GM12878 (cell line): ENCODE data around the gene XAGE5. TPM values are rescaled to one million over a fixed set of nuclear protein-coding genes. Genes with fewer than 3 reads are reported as not detected.

Experiments
- ATAC-seq: fragments of 200-7000 bp; cut with Tn5 transposase; 3 replicates; pipeline ENCODE4 v1.9.1; 2020; ENCODE audit warnings: mild to moderate bottlenecking, moderate library complexity
- BruUV-seq: library from RNA; stranded (reverse); fragments of 400-500 nt; replicated peaks from 2 replicates; lab custom pipeline; 2021; lab: Mats Ljungman, UMichigan
- CTCF ChIA-PET: fragments of 300-600 bp; sonication (Branson Sonifier 250); formaldehyde crosslinking; extraction: SDS; loops from one replicate; lab custom pipeline; 2021; ENCODE audit warnings: inconsistent platforms; lab: Yijun Ruan, JAX
- POLR2A ChIA-PET: fragments of 350-600 bp; formaldehyde crosslinking; extraction: SDS; loops from one replicate; lab custom pipeline; 2021; ENCODE audit warnings: inconsistent platforms; lab: Charles Lee
- RAD21 ChIA-PET: fragments of 300-600 bp; sonication (Branson Sonifier 250); formaldehyde crosslinking; loops from one replicate; lab custom pipeline; 2023; ENCODE audit warnings: antibody characterized with exemption; ENCODE audit not compliant: unreplicated experiment; lab: Charles Lee
- SMC1A ChIA-PET: fragments of 300-600 bp; sonication (Branson Sonifier 250); formaldehyde crosslinking; loops from one replicate; lab custom pipeline; 2023; ENCODE audit not compliant: unreplicated experiment, uncharacterized antibody; lab: Charles Lee
- DNase-seq: peaks from one replicate; pipeline ENCODE4 v3.0.0-alpha.2; 2011; ENCODE audit warnings: low read depth, low spot score
- FAIRE-seq: peaks from 3 replicates; lab custom pipeline; 2011; peaks lifted over from hg19 to GRCh38; lab: Jason Lieb, UNC
- H2AFZ ChIP-seq: 2 replicates; pipeline ENCODE4 v1.6.0; 2011; ENCODE audit warnings: low read depth, low read length, control low read depth; ENCODE audit not compliant: control insufficient read depth
- H3K27ac ChIP-seq: 2 replicates; pipeline ENCODE4 v1.5.1; 2011; ENCODE audit warnings: control low read depth; ENCODE audit not compliant: control insufficient read depth, insufficient read depth
- H3K27me3 ChIP-seq, 2 experiments: replicated peaks in 1 of 2; 2 replicates each; pipeline versions ENCODE4 v1.6.0 to v1.6.1; 2011; ENCODE audit warnings: low read length in 1 of 2; ENCODE audit not compliant: control insufficient read depth in 2 of 2, insufficient read depth in 2 of 2
- H3K36me3 ChIP-seq, 2 experiments: 2 replicates each; pipeline ENCODE4 v1.5.1; 2011; ENCODE audit warnings: low read length in 1 of 2; ENCODE audit not compliant: control insufficient read depth in 2 of 2, insufficient read depth in 2 of 2
- H3K4me1 ChIP-seq: 2 replicates; pipeline ENCODE4 v1.6.1; 2011; ENCODE audit warnings: mild to moderate bottlenecking, low read length, moderate library complexity, mixed read lengths; ENCODE audit not compliant: control insufficient read depth, insufficient read depth
- H3K4me2 ChIP-seq: 2 replicates; pipeline ENCODE4 v1.6.0; 2011; ENCODE audit warnings: control low read depth; ENCODE audit not compliant: control insufficient read depth, insufficient read depth
- H3K4me3 ChIP-seq: fragments of 200-600 bp; sonication (generic); 2 replicates; pipeline ENCODE4 v1.5.1; 2016
- H3K79me2 ChIP-seq: 2 replicates; pipeline ENCODE4 v1.6.0; 2011; ENCODE audit warnings: low read length; ENCODE audit not compliant: control insufficient read depth, insufficient read depth
- H3K9ac ChIP-seq: 2 replicates; pipeline ENCODE4 v1.8.0; 2011; ENCODE audit warnings: low read length, control low read depth, mixed read lengths; ENCODE audit not compliant: control insufficient read depth, insufficient read depth
- H3K9me3 ChIP-seq: replicated peaks from 3 replicates; pipeline ENCODE4 v1.5.1; 2011; ENCODE audit warnings: mild to moderate bottlenecking, low read length; ENCODE audit not compliant: control insufficient read depth, insufficient read depth
- H4K20me1 ChIP-seq: 2 replicates; pipeline ENCODE4 v1.6.0; 2011; ENCODE audit not compliant: control insufficient read depth, insufficient read depth
- BHLHE40 ChIP-seq, 2 experiments: fragments of 450-650 bp in 1 of 2; IDR thresholded peaks; 2 replicates each; pipeline ENCODE4 v1.6.1; 2011 to 2017; ENCODE audit warnings: low read depth in 2 of 2, borderline replicate concordance in 1 of 2, improper control_type of control experiment in 1 of 2, low read length in 1 of 2, mild to moderate bottlenecking in 1 of 2
- MTA2 ChIP-seq: fragments of 450-650 bp; IDR thresholded peaks from 2 replicates; pipeline ENCODE4 v1.6.1; 2016; ENCODE audit warnings: low read depth, mild to moderate bottlenecking, moderate library complexity
- RCOR1 ChIP-seq: conservative IDR thresholded peaks from 2 replicates; pipeline ENCODE4 v1.6.1; 2012; ENCODE audit warnings: low read depth, low read length, improper control_type of control experiment
- RELA ChIP-seq: fragments of 450-650 bp; IDR thresholded peaks from 2 replicates; pipeline ENCODE4 v1.8.0; 2014; ENCODE audit warnings: borderline replicate concordance; ENCODE audit not compliant: partially characterized antibody
- TAF1 ChIP-seq: IDR thresholded peaks from 2 replicates; pipeline ENCODE4 v1.6.1; 2011; ENCODE audit warnings: mild to moderate bottlenecking, low read depth, low read length, borderline replicate concordance
- WRNIP1 ChIP-seq: IDR thresholded peaks from 2 replicates; pipeline ENCODE4 v1.6.1; 2011; ENCODE audit warnings: low read depth, low read length, improper control_type of control experiment, borderline replicate concordance
- WGBS: methylation state at CpG from one replicate; pipeline ENCODE4 v1.1.6; 2016; ENCODE audit warnings: low lambda C conversion rate; ENCODE audit not compliant: insufficient replicate concordance, insufficient coverage; ENCODE audit errors: missing lambda C conversion rate; 5-methylcytosine and 5-hydroxymethylcytosine counted together
- in situ Hi-C: fragments of 300-500 bp; cut with MboI; formaldehyde crosslinking; loops from 9 replicates; pipeline ENCODE4 v1.14.3; 2018; ENCODE audit warnings: mixed read lengths
- intact Hi-C: fragments of 100-400 bp; cut with micrococcal nuclease; formaldehyde crosslinking; loops from one replicate; pipeline ENCODE4 v1.14.2; 2022; ENCODE audit not compliant: unreplicated experiment
- polyA plus RNA-seq, 11 experiments: library from polyadenylated mRNA; depleted of rRNA in 4 of 11; unstranded in 6 of 11; stranded (reverse) in 5 of 11; fragments of >200 nt; fragmentation: Nextera tagmentation in 4 of 11; fragmentation: Illumina TruSeq in 1 of 11; extraction: Ambion mirVana in 4 of 11; extraction: Trizol in 1 of 11; gene quantifications; 1 replicate in 1 of 11; 2 replicates in 10 of 11; pipeline versions ENCODE4 v1.2.1 to v1.2.3, GENCODE V29; 2011 to 2016; ENCODE audit warnings: inconsistent platforms in 2 of 11, missing spikeins in 2 of 11, low read depth in 1 of 11
- total RNA-seq, 4 experiments: library from RNA; depleted of rRNA in 3 of 4; stranded (reverse); fragments of >200 nt in 3 of 4; fragmentation: Illumina TruSeq in 1 of 4; extraction: Trizol in 1 of 4; gene quantifications; 2 replicates each; pipeline versions ENCODE4 v1.2.1 to v1.2.3, GENCODE V29; 2013 to 2021

XAGE5 gene
- total and polyA plus RNA-seq, 10 of the 15 experiments (the other 5 are each of a cell fraction or from before 2014, with no cell fraction given): not detected

DNA sequence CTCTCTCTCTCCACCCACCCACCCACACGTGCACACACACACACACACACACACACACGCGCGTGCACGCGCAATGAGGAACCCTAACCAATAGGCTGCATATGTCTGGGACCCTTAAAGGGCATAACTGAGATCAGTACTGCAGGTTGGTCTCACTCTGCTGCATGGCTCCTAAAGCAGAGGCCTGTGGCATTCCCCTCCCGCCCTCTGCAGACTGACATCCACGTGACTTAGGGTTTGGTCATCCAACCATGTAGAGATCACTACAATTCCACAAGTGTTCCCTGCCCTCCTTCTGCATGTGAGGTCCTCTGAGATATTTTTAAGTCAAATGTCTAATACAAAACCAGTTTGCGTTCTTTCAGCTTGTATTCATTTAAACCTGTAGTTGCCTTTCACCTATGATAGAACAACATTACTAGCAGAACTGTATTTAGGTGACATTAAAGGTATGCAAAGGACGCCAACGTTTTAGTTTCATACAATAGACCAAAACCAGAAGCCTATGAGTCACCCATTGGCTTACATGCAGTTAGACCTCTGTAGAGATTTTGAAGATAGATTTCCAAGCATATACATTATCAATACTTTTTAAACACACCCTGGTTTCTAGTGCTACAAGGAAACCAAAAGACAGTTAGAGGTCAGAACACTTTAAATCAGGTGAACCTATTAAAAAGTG lies 10.1 kb downstream of the XAGE5 start:
- Histone ChIP-seq H3K4me3 (no peak overlapping the region), H2AFZ (no peak overlapping the region), H3K9ac (no peak overlapping the region), H3K27ac (no peak overlapping the region), H3K4me2 (no peak overlapping the region), H3K79me2 (no peaks in the 10 kb centered on the region), H3K27me3 (no peaks in the 10 kb centered on the region; a peak in 1 of 4 replicates), H3K36me3 (no peaks in the 10 kb centered on the region), H3K9me3 (no peaks in the 10 kb centered on the region; the same call in 2 of the 3 replicates), H3K4me1 (no peaks in the 10 kb centered on the region), H4K20me1 (no peaks in the 10 kb centered on the region)
- no peak for DNase-seq
- TF ChIP-seq BHLHE40 (IDR thresholded peaks at IDR 0.05; ENCODE audit: borderline replicate concordance in 1 of 2, low read depth in 2 of 2, low read length in 1 of 2) (peak in 1 of 2 experiments; percentile 43; a peak in 1 of 4 replicates), MTA2 (no peak)
- WGBS: 22% methylated on average over 10 of the region's 11 CpGs
- no TSS peak for BruUV-seq
- ChIA-PET CTCF (no interaction called here), POLR2A (no interaction called here), SMC1A (no interaction called here), RAD21 (no interaction called here)
- FAIRE-seq: no peak
- intact Hi-C loops (no loop called here), in situ Hi-C loops (no loop called here)
- ATAC-seq: no peak

- Histone ChIP-seq H3K4me3 (no peak overlapping the region), H2AFZ (no peak overlapping the region), H4K20me1 (no peaks in the 10 kb centered on the region), H3K9me3 (no peaks in the 10 kb centered on the region; the same call in 2 of the 3 replicates), H3K4me1 (no peaks in the 10 kb centered on the region), H3K79me2 (no peaks in the 10 kb centered on the region), H3K36me3 (no peaks in the 10 kb centered on the region), H3K27ac (no peak overlapping the region), H3K27me3 (no peaks in the 10 kb centered on the region; a peak in 1 of 4 replicates), H3K9ac (no peak overlapping the region), H3K4me2 (no peak overlapping the region)
- intact Hi-C loops: no loop called here
- POLR2A ChIA-PET: no interaction called here
- RAD21 ChIA-PET: no interaction called here
- DNase-seq (no peak), FAIRE-seq (no peak), ATAC-seq (no peak)
- TF ChIP-seq TAF1: no peak
- TF ChIP-seq WRNIP1: no peak
- TF ChIP-seq RELA: no peak
- TF ChIP-seq RCOR1: no peak
- CTCF ChIA-PET: no interaction called here
- SMC1A ChIA-PET: no interaction called here
- WGBS: 0% methylated on average over 2 of the region's 2 CpGs
- BruUV-seq: no TSS peak
- in situ Hi-C loops: no loop called here
Measured at GRCh38 chrX:52824608-52825007, 13.5 kb downstream of the XAGE5 start.
